HG03066 (cell line): ENCODE measurements around the gene SCNN1A.
A peak's percentile ranks its signal among the peaks of the same experiment; 100 is the strongest.

Source experiments
- ATAC-seq: cut with Tn5 transposase; IDR thresholded peaks from one replicate; pipeline ENCODE4 v1.9.1; 2021; ENCODE audit warnings: low read depth; ENCODE audit not compliant: unreplicated experiment

SCNN1A gene

DNA sequence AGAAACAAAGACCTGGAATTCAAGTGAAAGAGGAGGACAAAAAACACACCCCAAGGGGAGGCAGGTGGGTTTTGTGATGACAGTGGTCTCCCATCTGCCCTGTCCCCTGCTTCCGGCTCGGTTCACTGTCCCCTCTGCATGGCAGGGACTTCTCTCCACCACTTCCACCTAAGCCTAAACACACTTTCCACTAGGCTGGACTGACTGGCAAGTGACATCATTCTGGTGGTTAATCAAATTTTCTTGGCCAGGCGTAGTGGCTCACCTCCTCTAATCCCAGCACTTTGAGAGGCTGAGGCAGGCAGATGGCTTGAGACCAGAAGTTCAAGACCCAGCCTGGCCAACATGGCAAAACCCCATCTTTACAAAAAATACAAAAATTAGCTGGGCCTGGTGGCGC is 53.0 kb downstream of the SCNN1A start:
- no peak for ATAC-seq

DNA sequence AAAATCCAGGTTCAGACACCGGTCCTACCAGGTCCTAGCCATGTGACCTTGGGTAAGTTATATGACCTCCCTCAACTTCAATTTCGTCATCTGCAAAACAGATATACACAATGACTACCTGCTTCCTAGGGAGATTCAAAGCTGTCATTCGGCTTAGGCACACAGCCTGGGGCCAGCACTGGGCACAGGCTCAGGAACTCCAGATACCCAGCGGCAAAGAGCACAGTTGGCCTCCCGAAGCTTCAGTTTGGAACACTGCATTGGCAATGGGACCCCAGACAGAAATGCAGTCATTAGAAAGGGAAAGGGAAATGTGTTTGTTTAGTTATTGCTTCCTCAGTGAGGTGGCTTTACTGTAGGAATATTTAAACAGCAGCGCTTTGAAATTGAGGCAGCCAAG is 53.5 kb downstream of the SCNN1A start:
- no peak for ATAC-seq

DNA sequence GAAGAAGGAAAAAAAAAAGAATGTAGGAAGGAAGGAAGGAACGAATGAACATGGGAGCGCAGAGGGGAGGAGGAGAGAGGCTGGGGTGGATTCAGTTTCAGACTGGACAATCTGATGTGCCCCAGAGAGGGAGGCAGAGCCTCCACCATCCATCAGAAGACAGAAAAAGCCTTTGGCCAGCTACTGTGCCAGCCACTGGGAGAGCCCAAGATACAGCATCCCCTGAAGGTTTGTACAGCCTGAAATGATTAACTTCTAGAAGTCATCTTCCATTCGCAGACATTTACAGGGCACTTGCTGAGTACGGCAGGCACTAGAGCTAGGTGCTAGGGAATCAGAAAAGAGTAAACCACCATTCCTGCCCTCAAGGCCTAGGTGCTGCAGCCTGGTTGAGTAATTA is 55.9 kb downstream of the SCNN1A start:
- no peak for ATAC-seq

DNA sequence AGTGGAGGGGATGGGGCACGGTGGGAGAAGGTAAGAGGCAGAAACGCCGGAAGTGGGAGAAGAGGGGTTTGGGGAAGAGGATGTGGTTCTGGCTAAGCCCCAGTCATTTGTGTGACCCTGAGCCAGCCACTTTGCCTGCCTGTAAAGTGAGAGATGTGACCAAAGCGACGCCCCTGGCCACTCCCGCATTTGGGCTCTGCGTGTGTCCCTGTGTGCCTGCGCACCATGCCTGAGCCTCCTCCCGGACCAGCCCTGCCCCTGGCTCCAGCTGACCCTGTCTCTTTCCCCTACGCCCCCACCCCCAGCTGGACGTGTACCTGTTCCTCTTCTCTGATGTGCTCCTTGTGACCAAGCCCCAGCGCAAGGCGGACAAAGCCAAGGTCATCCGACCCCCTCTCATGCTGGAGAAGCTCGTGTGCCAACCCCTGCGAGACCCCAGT is 56.9 kb downstream of the SCNN1A start:
- no peak for ATAC-seq

DNA sequence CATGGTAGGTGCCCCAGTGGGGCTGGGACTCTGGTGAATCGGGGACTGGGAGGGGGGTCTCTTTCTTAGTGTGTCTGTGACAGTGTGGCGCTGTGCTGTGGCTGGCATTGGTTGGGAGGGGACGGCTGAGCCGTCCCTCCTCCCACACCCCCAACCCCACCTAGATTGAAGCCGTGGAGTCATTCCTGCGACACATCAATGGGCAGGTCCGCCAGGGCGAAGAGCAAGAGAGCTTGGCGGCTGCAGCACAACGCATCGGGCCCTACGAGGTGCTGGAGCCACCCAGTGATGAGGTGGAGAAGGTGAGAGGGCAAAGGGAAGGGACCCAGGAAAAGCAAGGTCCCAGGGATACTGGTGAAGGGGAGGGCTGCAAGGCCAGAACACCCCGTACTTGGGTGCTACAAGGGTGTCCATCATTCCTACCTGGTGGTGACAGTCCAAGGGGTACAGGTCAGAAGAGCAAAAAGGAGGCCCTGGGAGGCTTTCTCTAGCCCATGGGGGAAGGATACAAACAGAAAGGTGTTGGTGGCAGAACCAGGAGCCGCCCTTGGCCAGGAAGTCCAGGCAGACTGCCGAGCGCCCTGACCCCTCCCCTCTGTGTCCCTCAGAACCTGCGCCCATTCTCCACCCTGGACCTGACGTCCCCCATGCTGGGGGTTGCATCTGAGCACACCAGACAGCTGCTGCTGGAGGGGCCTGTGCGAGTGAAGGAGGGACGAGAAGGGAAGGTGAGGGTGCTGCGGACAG is 57.5 kb downstream of the SCNN1A start:
- no peak for ATAC-seq

DNA sequence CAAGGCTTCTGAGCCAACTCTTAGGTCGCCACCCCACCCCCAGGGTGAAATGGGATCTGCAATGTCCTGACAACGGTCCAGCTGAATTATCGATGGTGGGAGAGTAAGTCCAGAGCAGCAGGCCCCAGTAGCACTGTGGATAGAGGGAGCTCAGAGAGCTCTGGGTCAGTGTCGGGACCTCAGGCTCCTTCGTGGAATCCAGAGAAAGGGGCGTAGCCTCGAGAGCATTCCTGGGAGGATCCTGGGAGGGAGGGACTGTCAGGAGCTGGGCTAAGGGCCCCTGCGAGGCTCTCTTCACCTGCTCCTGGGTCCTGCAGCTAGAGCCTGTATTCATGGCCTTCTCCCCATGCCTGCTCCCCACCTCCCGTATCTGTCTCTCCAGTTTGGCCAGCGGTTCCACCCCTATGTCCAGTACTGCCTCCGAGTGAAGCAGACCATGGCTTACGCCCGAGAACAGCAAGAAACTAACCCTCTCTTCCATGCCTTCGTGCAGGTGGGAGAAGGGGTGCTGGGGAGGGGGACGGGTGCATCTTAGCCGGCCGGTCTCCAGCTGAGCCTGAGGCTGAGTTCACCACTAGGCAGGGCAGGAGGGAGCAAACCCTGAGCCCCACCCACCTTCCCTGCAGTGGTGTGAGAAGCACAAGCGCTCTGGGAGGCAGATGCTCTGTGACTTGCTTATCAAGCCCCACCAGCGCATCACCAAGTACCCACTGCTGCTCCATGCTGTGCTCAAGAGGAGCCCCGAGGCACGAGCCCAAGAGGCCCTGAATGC is 58.3 kb downstream of the SCNN1A start:
- no peak for ATAC-seq

DNA sequence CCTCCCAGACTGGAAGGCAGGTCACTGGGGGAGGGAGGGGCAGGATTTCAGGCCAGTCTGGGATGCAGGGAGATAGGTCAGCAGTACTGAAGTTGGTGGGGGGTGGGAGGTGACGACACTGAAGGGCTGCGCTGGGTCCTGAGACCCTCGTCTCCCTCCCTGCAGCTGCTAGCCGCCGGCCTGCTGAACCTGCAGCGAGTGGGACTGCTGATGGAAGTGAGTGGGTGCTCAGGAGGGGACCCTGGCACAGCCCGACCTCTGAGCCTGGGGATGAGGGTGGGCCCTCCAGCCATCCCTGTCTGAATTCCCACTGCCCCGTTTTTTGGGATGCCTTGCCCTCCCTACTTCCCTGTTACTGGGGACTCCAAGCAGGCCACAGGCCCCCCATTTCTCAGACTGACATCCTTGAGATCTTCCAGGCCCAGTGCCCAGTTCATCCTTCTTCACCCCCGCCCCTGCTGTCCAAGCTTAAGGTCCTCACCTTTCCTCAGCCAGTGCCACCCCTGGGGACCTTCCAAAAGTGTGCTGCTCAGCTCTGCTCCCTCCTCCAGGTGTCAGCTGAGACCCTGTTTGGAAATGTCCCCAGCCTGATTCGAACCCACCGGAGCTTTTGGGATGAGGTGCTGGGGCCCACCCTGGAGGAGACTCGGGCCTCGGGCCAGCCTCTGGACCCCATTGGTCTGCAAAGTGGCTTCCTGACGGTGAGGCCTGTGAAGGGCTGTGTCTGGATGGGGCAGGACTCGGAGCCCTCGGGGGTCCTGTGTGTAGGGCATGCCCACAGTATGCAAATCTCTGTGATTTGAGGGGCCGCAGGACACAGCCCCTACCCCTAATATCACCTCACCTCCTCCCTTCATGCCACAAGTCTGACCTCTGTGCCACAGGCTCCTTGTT is 59.4 kb downstream of the SCNN1A start:
- no peak for ATAC-seq

DNA sequence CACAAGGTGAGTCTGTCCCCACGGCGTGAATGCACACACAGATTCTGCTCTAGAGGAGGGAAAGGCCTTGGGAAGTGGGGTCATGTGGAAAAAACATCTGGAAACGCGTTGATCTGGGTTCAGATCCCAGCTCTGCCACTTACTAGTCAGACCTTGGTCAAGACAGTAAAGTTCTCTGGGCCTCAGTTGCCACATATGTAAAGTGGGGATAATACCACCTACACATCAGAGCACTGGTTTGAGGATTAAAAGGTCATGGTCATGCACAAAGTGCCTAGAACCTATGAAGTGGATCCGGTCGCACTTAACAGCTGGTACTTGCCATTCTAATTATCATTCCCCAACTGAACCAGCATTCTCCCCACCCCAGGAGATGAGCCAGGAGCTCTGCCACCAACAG is 60.2 kb downstream of the SCNN1A start:
- no peak for ATAC-seq

DNA sequence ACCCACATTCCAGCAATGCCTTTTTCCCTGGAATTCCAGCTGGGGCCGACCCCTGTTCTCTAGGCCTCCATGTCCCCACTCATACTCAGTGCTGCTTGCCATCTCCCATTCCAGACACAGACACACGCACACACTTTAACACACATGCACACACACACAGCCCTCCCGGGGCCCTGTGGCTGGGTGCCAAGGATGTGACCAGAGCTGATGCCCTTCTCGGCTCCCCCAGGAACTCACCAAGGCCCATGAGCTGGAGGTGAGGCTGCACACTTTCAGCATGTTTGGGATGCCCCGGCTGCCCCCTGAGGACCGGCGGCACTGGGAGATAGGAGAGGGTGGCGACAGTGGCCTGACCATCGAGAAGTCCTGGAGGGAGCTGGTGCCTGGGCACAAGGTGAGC is 60.6 kb downstream of the SCNN1A start:
- ATAC-seq: no peak

DNA sequence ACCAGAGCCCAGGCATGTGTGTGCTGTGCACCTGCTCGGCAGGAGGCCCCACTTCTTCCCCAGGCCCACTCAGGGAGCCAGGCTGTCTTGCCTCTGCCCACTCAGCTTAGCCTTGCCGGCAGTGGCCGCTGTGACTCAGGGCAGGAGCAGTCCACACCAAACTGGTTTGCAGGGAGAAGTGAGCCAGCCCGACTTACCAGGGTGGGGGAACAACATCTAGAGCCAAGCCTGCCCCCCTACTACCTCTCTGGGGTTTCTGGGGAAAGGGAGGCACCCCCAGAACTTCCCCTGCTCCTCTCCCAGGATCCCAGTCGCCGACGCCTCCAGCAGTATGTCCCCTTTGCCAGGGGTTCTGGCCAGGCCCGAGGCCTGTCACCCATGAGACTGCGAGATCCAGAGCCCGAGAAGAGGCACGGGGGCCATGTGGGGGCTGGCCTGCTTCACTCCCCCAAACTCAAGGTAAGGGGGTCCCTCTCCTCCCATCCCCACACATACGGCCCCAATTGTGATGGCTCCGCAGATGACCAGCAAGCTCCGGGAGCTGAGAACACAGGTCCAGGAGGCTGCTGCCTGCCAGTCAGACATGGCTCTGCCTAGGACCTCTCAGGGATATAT is 61.9 kb downstream of the SCNN1A start:
- no peak for ATAC-seq

DNA sequence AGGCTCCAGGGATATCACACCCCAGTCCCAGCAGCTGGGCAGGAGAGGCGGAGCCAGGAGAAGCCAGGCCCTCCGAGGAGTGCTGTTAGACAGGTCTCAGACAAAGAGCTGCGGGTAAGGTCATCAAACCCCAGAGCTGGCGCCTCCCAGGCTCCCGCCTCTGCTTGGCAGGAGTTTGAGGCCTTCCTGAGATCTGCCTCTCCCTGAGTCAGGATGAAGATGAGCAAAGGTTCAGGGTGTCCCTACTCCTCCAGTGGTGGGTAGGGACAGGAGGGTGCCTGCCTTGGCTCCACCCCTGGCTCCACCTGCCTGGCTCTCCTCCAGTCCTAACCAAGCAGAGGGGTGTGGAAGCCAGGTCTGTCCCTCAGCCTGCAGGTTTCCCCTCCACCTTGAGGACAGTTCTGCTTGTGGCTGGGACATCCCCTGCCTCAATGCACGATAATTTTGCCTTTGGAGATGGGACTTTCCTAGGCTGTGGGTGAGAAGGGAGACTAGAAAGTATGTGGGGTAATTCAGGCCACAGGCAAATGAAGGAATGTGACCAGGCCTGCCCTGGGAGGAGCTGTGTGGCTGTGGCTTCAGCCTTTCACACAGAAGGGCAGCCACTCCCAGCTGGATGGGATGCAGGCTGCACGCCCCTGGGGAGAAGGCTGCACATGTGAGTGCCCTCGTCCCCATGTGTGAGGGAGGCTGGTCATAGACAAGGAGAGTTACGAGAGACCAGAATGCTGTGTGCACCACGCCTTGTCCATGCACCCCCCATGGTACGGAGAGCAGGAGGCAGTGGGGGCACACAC is 62.6 kb downstream of the SCNN1A start:
- ATAC-seq: peak; percentile 62

DNA sequence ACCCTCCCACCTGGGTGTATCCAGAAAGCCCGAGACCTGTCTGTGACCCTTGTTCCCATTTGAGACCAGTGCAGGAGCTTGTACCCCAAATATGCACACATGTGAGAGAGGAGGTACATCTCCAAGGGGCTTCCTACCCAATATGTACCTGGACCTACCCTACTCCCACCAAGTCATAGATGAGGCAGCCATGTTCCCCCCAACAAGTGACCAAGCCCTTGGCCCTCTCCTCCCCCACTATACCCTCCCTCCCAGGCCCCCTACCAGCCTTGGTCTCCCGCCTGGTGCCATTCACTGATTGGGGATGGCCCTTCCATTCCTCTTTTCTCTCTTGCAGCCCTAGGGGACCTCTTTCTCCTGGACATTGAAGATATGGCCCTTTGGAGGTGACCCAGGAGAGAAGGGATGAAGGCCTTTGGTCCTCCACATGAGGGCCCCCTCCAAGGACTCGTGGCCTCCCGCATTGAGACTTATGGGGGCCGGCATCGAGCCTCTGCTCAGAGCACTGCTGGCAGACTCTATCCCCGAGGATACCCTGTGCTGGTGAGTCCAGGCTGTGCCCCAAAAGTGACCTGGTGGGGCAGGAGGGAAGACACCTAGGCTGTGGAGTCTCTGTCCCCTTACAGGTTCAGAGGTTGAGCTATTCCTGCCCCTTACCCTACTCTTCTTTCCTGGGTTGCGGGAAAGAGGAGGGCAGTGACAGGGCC is 63.4 kb downstream of the SCNN1A start:
- ATAC-seq: no peak

DNA sequence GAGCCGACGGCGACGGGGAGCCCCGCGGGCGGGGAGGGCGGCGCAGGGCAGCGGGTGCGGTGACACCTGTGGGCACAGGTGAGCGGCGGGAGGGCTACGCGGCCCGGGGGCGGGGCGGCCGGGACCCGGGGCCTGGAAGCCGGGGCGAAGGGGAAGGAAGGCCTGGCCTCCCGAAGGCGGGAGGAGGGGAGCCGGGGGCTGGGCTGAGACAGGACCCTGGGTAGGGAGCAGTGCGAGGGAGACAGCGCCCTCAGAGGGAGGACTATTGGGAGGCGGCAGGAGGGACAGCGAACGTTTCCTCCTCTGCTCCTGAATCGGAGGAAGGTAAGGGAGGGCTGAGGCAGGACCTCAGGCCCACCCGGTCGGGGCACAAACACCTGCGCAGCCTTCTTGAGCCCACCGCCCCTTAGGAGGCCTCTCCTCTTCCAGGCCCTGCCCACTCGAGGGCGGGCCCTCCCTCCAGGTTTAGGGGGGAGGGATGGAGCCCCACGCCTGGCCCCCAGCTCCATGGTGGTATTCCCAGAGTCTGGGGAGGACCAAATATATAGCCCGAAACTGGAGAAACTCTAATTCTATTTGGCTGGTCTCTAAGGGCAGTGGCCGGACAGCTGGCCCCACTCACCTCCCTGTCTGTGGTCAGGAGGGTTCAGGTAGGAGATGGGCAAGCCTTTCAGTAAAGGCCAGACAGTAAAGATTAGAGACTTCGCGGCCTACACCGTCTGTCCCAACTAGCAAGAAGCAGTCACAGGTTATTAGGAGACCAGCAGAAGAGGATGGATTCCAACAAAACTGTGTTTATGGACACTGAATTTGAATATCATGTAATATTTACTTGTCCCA is 64.4 kb downstream of the SCNN1A start:
- no peak for ATAC-seq

DNA sequence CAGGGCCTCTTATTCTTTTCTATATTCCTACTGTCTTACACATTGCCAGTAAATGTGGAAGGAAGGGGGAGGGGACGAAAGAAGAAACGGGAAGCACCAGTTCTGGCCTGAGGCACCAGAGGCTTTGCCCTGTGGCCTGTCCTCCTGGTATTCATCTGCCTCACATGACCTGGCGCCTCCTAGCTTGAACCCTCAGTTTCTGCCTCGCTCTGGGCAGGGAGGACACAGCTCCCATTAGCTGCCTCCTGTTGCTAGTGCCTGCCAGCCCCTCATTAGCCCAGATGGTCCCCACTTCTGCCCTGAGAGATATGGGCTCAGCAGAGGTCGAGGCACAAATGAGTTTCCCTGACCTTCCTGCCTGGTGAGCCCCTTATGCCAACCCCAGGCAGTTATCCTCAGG is 67.8 kb downstream of the SCNN1A start:
- ATAC-seq: no peak

DNA sequence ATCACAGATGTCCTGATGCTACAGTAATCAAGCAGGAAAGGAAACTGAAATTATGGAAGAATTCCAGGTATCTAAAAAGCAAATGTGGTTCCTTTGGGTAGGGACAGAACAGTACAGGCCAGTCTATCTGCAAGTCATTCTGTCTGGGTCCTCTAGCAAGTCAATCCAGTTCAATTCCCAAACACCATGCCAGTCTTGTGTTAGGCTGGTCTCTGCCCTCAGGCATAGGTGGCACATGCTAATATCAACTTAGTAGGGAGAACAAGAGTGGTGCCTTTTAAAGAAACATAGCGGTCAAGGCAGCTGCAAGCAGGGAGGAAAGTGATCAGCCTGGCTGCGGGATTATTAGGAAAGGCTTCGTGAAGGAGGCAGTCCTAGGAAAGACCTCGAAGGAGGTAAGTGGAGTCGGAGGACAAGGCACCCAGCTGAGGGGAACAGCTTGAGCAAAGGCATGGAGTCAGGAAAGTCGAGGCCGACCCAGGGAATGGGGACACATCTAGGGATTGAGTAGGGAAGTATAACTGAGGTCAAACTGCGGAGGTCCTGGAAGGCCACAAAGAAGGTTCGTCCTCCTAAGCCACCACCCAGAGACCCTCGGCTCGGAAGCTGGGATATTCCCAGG is 68.7 kb downstream of the SCNN1A start:
- ATAC-seq: no peak

DNA sequence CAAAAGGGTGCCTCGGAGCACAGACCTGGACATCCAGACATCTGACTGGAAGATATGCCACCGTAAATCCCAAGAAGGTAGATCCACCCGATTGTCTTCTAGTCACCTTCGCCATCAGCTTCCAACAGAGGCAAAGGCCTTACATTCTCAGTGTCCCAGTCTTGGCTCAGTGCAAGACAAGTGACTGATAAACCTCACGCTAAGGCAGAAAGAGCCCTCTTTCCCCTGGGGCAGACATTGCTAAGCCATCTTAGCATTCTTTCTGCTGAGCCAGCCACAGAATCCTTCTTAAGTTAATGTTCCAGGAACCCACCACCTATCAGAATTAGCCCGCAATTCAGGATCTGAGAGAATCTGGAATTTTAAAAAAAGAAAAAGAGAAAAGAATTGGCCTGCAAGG is 69.2 kb downstream of the SCNN1A start:
- no peak for ATAC-seq

DNA sequence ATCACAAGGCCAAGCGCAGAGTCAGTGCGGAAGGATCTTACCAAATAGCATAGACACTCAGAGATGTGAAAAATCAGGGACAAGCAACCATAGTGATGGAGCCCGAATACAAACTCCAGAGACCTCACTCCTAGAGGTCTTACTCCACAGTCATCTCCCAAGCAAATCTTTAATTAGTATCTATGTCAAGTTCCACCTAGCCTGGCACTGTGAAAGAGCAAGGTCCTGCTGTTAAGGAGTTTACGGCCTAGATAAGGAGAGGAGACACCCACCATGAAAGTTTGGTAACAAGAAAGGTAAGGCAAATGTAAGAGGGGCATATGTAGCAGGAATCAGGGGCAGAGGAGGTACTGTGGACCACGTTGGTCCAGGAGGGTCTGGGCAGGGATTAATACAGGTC is 72.3 kb downstream of the SCNN1A start:
- no peak for ATAC-seq

DNA sequence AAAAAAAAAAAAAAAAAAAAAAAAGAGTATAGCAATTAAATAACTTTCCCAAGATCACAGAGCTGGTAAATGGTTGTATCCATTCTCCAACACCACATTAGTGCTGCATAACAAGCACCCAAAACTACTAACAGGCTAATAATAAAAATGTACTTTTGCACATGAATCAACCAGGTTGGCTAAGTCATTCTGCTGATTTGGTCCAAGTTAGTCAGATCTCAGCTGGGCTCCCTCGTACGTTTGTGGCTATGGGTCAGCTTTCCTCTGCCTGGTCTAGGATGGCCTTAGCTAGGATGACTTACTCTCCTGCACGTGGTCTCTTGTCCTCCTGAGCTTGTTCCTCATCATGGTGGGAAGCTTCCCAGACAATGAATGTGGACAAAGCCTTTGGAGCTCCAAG is 72.7 kb downstream of the SCNN1A start:
- no peak for ATAC-seq
